ENCODE measurements around the gene ZNF804A.

ZNF804A gene

DNA sequence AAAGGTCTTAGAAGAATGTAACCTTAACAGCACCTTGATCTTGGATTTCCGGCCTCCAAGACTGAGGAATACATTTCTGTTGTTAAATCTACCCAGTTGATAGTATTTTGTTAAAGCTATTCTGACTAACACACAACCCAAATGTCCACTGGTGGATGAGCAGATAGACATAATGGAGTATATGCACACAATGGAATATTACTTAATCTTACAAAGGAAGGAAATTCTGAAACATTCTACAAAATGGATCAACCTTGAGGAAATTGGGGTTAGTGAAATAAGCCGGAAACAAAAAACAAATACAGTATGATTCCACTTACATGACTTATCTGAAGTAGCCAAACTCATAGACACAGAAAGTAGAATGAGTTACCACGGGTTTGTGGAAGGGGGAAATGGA lies 168.7 kb downstream of the ZNF804A start:
- no peak overlapping the region for H3K23ac ChIP-seq (ENCODE audit: low read length in 2 of 2)
- H4K8ac ChIP-seq (ENCODE audit: low read length) = no peak overlapping the region
- no peak overlapping the region for H4K91ac ChIP-seq (ENCODE audit: low read length)
- no peak overlapping the region for H3K27ac ChIP-seq (ENCODE audit: low read length, poor library complexity, severe bottlenecking)
- no peak overlapping the region for H2AK5ac ChIP-seq (ENCODE audit: low read length, severe bottlenecking)
- H3K36me3 ChIP-seq (ENCODE audit: control insufficient read depth in 1 of 2, insufficient read depth in 2 of 2, low read depth in 1 of 2, low read length in 2 of 2) = no peaks in the 10 kb centered on the region
- H3K14ac ChIP-seq (ENCODE audit: low read length in 2 of 2) = no peak overlapping the region
- H3K9me3 ChIP-seq (ENCODE audit: control insufficient read depth, low read length) = no peaks in the 10 kb centered on the region
- no peaks in the 10 kb centered on the region for H3K79me1 ChIP-seq (replicated peaks; ENCODE audit: low read length, poor library complexity, severe bottlenecking)
- no peak overlapping the region for H2AFZ ChIP-seq (ENCODE audit: low read depth, low read length)
- H3K9ac ChIP-seq (ENCODE audit: low read length) = no peak overlapping the region
- H2BK120ac ChIP-seq (ENCODE audit: low read depth, low read length) = no peak overlapping the region
- no peak overlapping the region for H2BK15ac ChIP-seq (ENCODE audit: low read depth, poor library complexity, severe bottlenecking)
- H2BK5ac ChIP-seq (ENCODE audit: low read depth, low read length, poor library complexity, severe bottlenecking) = no peak overlapping the region
- WGBS = 100% methylated on average over 1 of the region's 3 CpGs
- H3K4me2 ChIP-seq (ENCODE audit: low read length, poor library complexity, severe bottlenecking) = no peak overlapping the region
- no peak for DNase-seq
- H3K18ac ChIP-seq (ENCODE audit: low read depth in 1 of 2, low read length in 2 of 2) = no peak overlapping the region
- H2BK12ac ChIP-seq (ENCODE audit: low read length in 2 of 2) = no peak overlapping the region
- no peaks in the 10 kb centered on the region for H3K4me1 ChIP-seq (ENCODE audit: control insufficient read depth, insufficient read depth, low read depth, low read length)
- no peaks in the 10 kb centered on the region for H3K27me3 ChIP-seq (ENCODE audit: control insufficient read depth in 1 of 2, insufficient read depth in 1 of 2, low read length in 2 of 2)
- H3K4ac ChIP-seq (ENCODE audit: low read depth in 1 of 2, low read length in 2 of 2) = no peak overlapping the region
- no peak overlapping the region for H3K4me3 ChIP-seq (ENCODE audit: insufficient read depth in 1 of 2, low read depth in 1 of 2, low read length in 2 of 2)

DNA sequence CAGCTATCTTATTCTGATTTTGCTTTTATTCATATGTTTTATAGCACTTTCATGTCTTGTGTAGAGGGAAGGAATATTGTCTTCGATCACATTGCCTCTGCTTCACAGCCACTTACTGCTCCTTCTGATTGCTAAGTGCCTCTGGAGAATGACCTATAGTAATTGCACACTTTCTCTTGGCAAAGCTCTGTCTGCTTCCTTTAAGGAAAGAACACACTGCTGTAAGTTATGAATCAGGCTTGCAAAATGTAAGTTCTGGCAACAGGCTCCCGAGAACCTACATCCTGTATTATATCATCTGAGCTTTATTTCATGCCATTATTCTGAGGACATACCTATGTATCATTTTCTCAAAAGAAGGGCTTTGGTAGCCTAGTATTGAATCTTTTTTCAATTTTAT lies 170.7 kb downstream of the ZNF804A start:
- no peak overlapping the region for H2BK12ac ChIP-seq (ENCODE audit: low read length in 2 of 2)
- no CpG with 5 or more reads among the region's 2 CpGs for WGBS
- H3K9ac ChIP-seq (ENCODE audit: low read length) = no peak overlapping the region
- no peak overlapping the region for H3K4ac ChIP-seq (ENCODE audit: low read depth in 1 of 2, low read length in 2 of 2)
- no peak overlapping the region for H3K18ac ChIP-seq (ENCODE audit: low read depth in 1 of 2, low read length in 2 of 2)
- H2BK5ac ChIP-seq (ENCODE audit: low read depth, low read length, poor library complexity, severe bottlenecking) = no peak overlapping the region
- no peak overlapping the region for H2BK120ac ChIP-seq (ENCODE audit: low read depth, low read length)
- no peaks in the 10 kb centered on the region for H3K27me3 ChIP-seq (ENCODE audit: control insufficient read depth in 1 of 2, insufficient read depth in 1 of 2, low read length in 2 of 2)
- no peak overlapping the region for H3K14ac ChIP-seq (ENCODE audit: low read length in 2 of 2)
- H3K23ac ChIP-seq (ENCODE audit: low read length in 2 of 2) = no peak overlapping the region
- no peaks in the 10 kb centered on the region for H3K36me3 ChIP-seq (ENCODE audit: control insufficient read depth in 1 of 2, insufficient read depth in 2 of 2, low read depth in 1 of 2, low read length in 2 of 2)
- H2AK5ac ChIP-seq (ENCODE audit: low read length, severe bottlenecking) = no peak overlapping the region
- H3K4me2 ChIP-seq (ENCODE audit: low read length, poor library complexity, severe bottlenecking) = no peak overlapping the region
- H3K9me3 ChIP-seq (ENCODE audit: control insufficient read depth, low read length) = no peaks in the 10 kb centered on the region
- no peak overlapping the region for H2AFZ ChIP-seq (ENCODE audit: low read depth, low read length)
- H4K8ac ChIP-seq (ENCODE audit: low read length) = no peak overlapping the region
- no peak overlapping the region for H2BK15ac ChIP-seq (ENCODE audit: low read depth, poor library complexity, severe bottlenecking)
- no peaks in the 10 kb centered on the region for H3K4me1 ChIP-seq (ENCODE audit: control insufficient read depth, insufficient read depth, low read depth, low read length)
- H3K79me1 ChIP-seq (replicated peaks; ENCODE audit: low read length, poor library complexity, severe bottlenecking) = no peaks in the 10 kb centered on the region
- peak overlapping the region in 1 of 2 experiments; percentile 2 for H3K4me3 ChIP-seq (ENCODE audit: insufficient read depth in 1 of 2, low read depth in 1 of 2, low read length in 2 of 2)
- no peak overlapping the region for H3K27ac ChIP-seq (ENCODE audit: low read length, poor library complexity, severe bottlenecking)
- H4K91ac ChIP-seq (ENCODE audit: low read length) = no peak overlapping the region
- DNase-seq = peak; percentile 57

GRCh38 chr2:184769686-184770085 lies 171.4 kb downstream of the ZNF804A start:
- Histone ChIP-seq H3K4me1 (ENCODE audit: control insufficient read depth, insufficient read depth, low read depth, low read length) (no peaks in the 10 kb centered on the region), H2AK5ac (ENCODE audit: low read length, severe bottlenecking) (no peak overlapping the region), H3K18ac (ENCODE audit: low read depth in 1 of 2, low read length in 2 of 2) (no peak overlapping the region), H3K14ac (ENCODE audit: low read length in 2 of 2) (no peak overlapping the region), H3K9me3 (ENCODE audit: control insufficient read depth, low read length) (no peaks in the 10 kb centered on the region), H2BK12ac (ENCODE audit: low read length in 2 of 2) (no peak overlapping the region), H3K4me3 (ENCODE audit: insufficient read depth in 1 of 2, low read depth in 1 of 2, low read length in 2 of 2) (no peak overlapping the region), H4K8ac (ENCODE audit: low read length) (no peak overlapping the region), H3K79me1 (replicated peaks; ENCODE audit: low read length, poor library complexity, severe bottlenecking) (no peaks in the 10 kb centered on the region), H4K91ac (ENCODE audit: low read length) (no peak overlapping the region), H3K27me3 (ENCODE audit: control insufficient read depth in 1 of 2, insufficient read depth in 1 of 2, low read length in 2 of 2) (no peaks in the 10 kb centered on the region), H3K36me3 (ENCODE audit: control insufficient read depth in 1 of 2, insufficient read depth in 2 of 2, low read depth in 1 of 2, low read length in 2 of 2) (no peaks in the 10 kb centered on the region), H3K4me2 (ENCODE audit: low read length, poor library complexity, severe bottlenecking) (no peak overlapping the region), H2BK120ac (ENCODE audit: low read depth, low read length) (no peak overlapping the region), H3K9ac (ENCODE audit: low read length) (no peak overlapping the region), H2BK15ac (ENCODE audit: low read depth, poor library complexity, severe bottlenecking) (no peak overlapping the region), H3K4ac (ENCODE audit: low read depth in 1 of 2, low read length in 2 of 2) (no peak overlapping the region), H2AFZ (ENCODE audit: low read depth, low read length) (no peak overlapping the region), H3K23ac (ENCODE audit: low read length in 2 of 2) (no peak overlapping the region), H2BK5ac (ENCODE audit: low read depth, low read length, poor library complexity, severe bottlenecking) (no peak overlapping the region), H3K27ac (ENCODE audit: low read length, poor library complexity, severe bottlenecking) (no peak overlapping the region)
- no CpG with 5 or more reads among the region's 1 CpG for WGBS
- no peak for DNase-seq

DNA sequence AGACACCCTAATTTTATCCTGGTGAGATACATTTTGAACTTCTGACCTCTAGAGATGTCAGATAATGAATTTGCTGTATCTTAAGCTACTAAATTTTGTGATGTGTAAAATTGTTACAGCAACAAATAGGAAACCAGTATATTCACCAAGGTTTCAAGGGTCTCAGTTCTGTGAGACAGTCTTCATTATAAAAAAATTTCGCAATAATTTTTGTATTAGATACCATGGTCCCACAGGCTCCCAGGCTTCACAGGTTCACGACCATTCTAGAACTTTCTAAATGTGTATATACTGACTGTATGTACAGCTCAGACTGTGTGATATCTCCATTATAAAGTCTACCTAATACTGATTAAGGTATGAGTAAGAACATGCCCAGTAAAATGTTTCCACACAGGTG lies 181.4 kb downstream of the ZNF804A start:
- Histone ChIP-seq H3K14ac (ENCODE audit: low read length in 2 of 2) (no peak overlapping the region), H3K4me1 (ENCODE audit: control insufficient read depth, insufficient read depth, low read depth, low read length) (no peaks in the 10 kb centered on the region), H3K27ac (ENCODE audit: low read length, poor library complexity, severe bottlenecking) (no peak overlapping the region), H3K4ac (ENCODE audit: low read depth in 1 of 2, low read length in 2 of 2) (no peak overlapping the region), H2BK12ac (ENCODE audit: low read length in 2 of 2) (no peak overlapping the region), H3K79me1 (replicated peaks; ENCODE audit: low read length, poor library complexity, severe bottlenecking) (no peaks in the 10 kb centered on the region), H2AFZ (ENCODE audit: low read depth, low read length) (no peak overlapping the region), H4K91ac (ENCODE audit: low read length) (no peak overlapping the region), H3K9me3 (ENCODE audit: control insufficient read depth, low read length) (no peaks in the 10 kb centered on the region), H2BK5ac (ENCODE audit: low read depth, low read length, poor library complexity, severe bottlenecking) (no peak overlapping the region), H3K4me3 (ENCODE audit: insufficient read depth in 1 of 2, low read depth in 1 of 2, low read length in 2 of 2) (no peak overlapping the region), H3K18ac (ENCODE audit: low read depth in 1 of 2, low read length in 2 of 2) (no peak overlapping the region), H2AK5ac (ENCODE audit: low read length, severe bottlenecking) (no peak overlapping the region), H2BK15ac (ENCODE audit: low read depth, poor library complexity, severe bottlenecking) (no peak overlapping the region), H3K23ac (ENCODE audit: low read length in 2 of 2) (no peak overlapping the region), H4K8ac (ENCODE audit: low read length) (no peak overlapping the region), H3K36me3 (ENCODE audit: control insufficient read depth in 1 of 2, insufficient read depth in 2 of 2, low read depth in 1 of 2, low read length in 2 of 2) (no peaks in the 10 kb centered on the region), H2BK120ac (ENCODE audit: low read depth, low read length) (no peak overlapping the region), H3K27me3 (ENCODE audit: control insufficient read depth in 1 of 2, insufficient read depth in 1 of 2, low read length in 2 of 2) (no peaks in the 10 kb centered on the region), H3K4me2 (ENCODE audit: low read length, poor library complexity, severe bottlenecking) (no peak overlapping the region), H3K9ac (ENCODE audit: low read length) (no peak overlapping the region)
- no peak for DNase-seq
- WGBS = no CpG with 5 or more reads among the region's 2 CpGs

Measured in mesenchymal stem cell (in vitro differentiated cells and primary cell).